GM18517 (cell line): ENCODE measurements around the gene HIPK2.

Experiments
- ATAC-seq: cut with Tn5 transposase; IDR thresholded peaks from one replicate; pipeline ENCODE4 v1.9.1; 2021; ENCODE audit warnings: mild to moderate bottlenecking, moderate library complexity; ENCODE audit not compliant: unreplicated experiment

HIPK2 gene

DNA sequence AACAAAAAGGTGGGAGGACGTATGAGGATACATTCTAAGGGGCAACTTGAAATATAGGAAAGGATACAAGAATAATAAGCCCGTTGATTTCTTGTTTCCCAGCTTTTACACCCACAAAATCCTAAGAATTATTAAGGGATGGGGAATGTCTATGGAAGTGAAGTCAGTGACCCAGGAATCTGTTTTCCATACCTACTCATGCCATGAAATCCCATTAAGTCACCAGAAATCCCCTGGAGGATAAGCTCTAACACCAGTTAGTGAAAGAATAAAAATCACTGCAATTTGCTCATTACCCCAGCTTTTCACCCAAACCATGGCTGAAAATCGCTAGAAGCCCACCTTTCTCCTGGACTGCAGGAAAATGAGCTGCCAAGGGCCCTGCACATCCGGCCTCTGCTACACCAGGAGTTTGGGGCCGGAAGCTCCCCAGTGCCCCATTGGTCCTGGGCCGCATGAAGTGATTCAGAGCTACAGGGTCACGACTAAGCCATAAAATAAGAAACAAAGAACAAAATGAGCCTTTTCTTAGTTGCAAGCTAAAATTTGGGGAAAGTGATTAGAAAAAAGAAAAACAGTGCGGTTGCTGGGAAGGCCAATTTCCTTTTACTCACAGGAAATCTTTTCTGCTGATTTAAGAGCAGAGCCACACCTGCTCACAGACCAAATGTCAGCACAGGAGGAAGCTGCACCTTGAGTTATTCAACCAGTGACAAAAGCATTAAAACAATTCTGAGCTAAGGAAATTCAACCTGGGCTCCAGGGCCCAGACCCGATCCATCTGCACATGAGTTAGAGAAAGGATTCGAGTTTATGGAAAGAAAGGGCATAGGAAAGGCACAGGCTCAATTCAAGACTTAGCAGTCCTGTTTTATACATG is 40.3 kb downstream of the HIPK2 start:
- ATAC-seq = no peak

DNA sequence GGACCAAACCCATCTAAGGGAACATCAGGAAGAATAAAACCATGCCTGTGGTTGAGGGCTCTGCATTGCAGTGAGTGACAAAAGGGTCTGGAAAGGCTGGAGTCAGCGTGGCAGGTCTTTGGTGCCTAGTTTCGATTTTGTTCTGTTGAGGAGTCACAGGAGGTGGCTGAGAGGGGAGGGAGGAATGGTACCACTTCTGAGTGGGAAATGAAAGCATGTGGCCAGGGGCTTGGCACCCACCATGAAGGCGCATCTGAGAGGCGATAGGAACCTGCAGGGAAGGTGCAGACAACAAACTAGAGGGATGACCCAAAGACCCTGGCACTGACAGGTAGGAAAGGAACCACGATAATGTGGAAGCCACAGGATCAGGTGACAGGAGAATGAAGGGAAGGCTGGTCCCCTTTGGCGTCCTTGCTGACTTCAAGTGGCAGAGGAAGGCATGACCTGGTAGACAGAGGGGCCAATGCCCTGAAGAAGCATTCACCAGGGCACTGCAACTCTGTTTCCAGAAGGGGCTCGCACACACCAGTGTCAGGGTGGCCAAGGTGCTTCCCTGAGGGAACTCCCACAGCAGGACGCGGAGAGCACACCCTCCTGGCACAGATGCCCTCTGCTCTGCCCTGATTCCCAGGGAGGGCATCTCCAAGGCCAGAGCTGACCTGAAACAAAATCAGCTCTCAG is 41.7 kb downstream of the HIPK2 start:
- ATAC-seq = no peak

DNA sequence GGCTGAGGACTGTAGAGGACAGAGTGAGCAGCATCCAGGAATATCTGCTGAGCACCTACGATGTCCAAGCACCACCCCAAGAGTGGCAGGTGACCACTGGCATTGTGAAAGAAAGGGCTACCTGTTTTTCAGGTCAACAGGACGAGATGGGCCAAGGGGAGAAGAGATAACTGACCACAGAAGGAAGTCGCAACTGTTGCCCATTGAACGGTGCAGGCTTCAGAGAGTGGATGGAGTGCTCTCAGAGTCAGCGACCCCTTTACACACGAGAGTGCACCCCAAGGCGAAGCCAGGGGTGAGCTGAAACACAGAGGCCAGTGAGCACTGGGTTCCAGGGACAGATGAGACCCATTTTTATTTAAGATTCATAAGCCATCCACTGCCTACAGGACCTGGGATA is 42.3 kb downstream of the HIPK2 start:
- no peak for ATAC-seq

DNA sequence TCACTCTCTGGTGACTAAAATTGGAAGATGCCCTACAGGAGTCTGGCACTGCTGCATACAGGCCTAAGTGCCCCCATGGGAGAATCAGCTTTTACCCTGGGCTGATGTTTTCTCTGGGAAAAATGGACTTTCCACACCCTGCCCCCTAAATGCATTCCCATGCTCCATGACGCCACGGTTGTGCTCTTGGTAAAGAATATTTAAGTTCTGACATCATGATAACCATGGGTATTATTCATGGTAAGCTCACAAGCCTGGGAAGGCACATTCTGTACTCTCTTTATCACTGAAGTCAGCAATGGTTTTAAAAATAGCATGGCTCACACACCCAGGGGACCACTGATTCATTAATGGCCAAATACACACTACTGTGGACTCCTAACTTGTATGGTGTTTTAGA is 43.4 kb downstream of the HIPK2 start:
- ATAC-seq = no peak

DNA sequence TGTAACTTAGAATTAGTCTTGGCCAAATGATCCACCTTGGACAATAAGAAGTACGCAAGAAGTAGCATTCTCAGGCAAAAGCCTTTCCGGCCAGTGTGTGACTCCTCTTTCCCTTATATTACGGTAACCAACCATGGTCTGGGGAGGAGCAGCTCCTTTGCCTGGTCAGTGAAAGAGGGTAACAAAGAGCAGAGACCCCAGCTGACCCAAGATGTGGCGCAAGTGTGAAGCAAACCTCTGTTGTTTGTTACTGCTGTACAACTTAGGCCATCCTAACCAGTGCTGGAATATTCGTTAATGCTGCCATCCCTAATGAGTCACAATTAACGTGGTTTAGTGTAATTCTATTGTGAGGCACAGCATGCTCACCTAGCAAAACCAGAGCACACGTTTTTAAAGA is 44.0 kb downstream of the HIPK2 start:
- ATAC-seq = no peak

DNA sequence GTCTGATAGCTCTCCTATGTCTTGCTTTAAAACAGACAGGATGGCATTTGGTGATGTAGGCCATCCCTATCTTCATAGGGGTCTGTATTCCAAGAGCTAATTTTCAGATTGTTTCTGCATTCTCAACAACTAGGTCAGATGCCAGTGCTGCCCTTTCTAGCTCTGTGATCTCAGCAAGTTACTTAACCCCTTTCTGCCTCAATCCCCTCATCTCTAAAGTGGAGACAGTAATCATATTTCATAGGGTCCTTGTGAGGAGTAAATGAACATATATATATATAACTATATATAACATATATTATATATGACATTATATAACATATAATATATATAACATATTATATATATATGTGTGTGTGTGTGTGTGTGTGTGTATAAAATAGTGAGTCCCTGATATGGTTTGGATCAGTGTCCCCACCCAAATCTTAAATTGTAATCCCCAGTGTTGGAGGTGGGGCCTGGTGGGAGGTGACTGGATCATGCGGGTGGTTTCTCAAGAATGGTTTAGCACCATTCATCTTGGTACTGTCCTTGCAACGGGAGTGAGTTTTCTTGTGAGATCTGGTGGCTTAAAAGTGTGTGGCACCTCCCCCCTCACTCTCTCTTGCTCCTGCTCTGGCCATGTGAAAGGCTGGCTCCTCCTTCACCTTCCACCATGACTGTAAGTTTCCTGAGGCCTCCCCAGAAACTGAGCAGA is 45.2 kb downstream of the HIPK2 start:
- no peak for ATAC-seq

DNA sequence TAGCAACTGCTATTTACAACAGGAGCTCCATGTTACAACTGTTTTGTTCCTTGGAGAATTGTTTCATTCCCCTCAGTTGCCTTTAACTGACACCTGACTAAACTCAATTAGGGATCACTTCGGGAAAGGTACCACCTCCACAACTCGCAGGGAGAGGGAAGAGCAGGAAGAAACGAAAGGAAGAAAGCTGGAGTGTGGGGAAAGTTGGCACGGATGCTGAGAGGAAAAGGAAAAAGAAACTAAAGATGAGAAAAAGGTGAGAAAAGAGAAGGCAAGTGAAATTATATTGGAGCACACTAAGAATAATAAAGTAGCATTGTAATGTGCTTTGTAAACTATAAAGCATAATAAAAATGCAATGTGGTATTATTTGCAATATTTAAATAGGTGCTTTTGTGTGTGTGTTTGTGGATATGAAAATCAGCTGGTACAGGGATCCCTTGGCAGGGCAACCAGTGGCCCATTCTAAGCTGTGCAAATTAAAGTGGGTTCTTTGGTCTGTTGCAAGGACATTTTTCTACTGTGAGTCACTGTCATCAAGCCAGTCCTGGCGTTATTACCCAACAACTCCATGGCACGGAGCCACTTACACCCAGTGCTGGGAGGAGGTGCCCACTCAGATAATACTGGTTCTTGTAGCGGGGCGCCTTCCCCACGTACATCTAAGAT is 45.9 kb downstream of the HIPK2 start:
- no peak for ATAC-seq

DNA sequence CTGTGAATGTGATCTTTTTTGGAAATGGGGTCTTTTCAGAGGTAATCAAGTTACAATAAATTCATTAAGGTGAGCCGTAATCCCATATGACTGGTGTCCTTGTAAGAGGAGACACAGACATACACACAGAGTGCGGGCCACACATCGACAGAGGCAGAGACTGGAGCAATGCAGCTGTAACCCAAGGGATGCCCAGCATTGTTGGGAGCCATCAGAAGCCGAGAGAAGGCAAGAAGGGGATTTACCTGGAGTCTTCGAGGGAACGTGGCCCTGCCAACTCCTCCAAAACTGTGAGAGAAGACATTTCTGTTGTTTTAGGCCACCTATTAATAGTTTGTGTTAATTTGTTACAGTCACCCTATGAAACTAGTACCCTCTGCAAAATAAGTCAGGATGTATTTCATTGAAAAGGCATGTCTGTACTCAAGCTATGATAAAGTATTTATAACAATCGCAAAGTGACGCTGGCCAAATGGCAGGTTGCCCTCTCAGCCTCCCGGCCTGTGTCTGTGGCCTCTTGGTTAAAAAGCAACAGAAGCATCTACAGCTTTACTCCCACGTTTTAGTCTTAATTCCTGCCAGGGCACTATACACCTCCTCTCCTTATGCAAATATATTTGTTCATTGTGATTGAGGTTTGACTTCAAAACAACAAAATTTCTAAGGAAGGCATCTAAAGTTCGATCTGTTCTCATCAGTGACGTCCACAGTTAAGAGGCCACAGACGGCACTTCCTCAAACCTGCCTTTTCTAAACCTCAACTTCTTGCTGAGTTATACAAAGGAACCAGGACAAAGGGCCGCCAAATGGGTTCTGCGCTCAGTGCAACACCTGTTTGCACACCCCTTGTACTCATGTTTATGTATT is 46.8 kb downstream of the HIPK2 start:
- peak; percentile 83 for ATAC-seq

DNA sequence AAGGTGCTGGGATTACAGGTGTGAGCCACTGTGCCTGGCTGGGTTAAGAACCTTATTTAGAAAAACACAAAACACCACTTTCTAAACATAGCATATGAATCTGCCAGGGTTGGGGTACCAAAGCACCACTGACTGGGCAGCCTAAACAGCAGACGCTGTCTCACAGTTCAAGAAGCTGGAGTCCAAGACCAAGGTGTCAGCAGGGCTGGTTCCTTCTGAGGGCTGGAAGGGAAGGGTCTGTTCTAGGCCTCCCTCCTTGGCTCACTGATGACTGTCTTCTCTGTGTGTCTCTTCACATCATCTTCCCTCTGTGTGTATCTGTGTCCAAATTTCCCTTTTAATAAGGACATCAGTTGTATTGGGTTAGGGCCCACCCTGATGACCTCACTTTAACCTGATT is 49.6 kb downstream of the HIPK2 start:
- ATAC-seq = no peak

DNA sequence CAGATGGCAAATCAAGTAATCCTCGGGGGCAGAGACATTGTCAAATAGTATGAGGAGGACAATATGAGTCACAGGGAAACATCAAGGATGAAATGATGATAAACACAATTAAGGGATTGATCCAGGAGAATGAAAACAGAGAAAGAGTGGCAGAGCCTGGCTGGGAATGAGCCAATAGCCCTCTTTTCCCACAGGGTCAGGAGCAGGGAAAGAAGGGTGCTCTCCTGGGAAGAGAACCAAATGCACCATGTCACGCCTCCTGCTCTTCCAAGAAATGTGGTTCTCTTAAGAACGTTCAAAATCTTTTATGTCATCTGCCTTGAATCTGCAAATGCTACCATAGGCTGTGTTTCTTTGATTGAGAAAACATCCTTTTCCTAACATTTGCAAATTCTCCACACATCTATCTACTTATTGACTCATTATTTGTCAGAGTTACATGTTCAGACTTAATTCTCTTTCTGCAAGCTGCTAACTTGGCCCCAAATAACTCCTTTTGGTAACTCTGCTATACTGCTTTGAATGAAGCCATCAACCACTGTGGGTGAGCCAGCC is 50.6 kb downstream of the HIPK2 start:
- ATAC-seq = no peak

DNA sequence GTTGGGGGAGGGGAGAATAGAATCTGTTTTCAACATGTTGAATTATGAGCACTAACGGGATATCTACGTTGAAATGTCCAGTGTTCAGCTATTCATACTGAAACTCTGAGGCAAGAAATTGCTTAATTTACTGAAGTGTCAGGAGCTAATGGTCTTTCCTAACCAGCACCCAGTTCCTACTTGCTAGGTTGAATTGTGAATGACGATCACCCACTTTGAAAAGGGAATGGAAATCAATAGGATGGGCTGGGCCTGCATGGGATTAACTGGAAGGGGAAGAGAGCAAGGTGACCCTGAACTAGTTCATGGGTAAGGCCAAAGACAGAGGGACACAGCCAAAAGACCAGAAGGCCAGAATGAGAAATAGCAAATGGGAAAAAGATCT is 51.3 kb downstream of the HIPK2 start:
- ATAC-seq = no peak

DNA sequence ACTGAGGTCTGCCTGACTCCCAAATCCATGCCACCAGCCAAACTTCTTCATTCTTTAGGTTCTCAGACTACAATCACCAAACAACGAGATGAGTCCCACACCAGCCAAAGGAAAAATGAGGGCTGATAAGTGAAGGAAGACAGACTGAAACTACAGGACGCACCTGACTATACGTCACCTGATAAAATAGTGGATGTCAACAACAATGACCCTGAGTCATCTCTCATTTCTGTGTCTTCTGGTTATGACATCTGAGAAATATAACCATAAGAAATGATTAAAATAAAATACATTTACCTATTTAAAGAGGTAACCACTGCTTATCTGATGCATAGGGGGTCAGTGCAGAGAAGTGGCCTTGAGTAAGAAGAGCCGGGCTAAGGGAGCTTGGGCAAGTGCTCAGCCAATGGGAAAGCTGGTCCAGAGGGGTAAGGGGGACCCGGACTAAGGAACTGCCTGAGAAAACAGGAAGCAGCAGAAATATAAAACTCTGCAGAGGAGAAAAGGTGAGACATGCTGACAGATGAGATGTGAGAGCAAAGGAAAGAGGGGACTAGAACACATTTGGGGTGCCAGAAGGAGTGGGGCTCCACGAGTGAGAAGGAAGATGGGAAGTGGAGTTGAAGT is 51.8 kb downstream of the HIPK2 start:
- ATAC-seq = no peak

DNA sequence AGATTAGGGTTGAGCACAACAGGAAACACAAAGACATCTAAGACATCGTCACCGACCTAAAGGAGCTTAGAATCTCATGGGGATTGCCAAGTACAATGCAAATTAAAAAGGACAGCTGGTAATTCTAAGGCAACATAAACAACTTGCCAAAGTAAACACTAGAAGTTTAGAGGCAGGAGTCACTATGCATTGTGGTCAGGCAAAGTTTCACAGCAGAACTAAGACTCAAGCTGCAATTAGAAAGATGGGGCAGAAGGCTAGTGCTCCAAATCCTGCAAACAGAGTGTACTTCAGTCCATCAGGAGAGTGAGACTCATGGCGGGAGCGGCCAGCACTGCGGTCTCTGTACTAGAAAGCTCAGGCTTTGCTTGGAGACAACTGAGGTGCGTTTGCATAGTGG is 52.7 kb downstream of the HIPK2 start:
- ATAC-seq = peak; percentile 82

DNA sequence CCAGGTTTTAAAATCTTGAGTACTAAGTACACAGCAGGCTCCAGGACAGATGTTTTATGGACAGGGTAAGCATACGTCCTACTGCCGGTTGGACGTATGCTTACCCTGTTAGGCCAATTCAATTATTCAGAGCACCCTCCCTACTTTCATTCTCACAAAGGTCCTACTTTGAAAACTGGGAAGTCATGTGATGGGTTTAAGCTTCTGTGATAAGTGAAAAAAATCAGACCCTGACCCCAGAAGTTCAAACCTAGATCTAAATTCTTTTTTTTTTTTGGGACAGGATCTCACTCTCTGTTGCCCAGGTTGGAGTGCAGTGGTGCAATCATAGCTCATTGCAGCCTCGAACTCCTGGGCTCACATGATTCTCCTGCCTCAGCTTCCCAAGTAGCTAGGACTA is 55.2 kb downstream of the HIPK2 start:
- ATAC-seq = no peak

DNA sequence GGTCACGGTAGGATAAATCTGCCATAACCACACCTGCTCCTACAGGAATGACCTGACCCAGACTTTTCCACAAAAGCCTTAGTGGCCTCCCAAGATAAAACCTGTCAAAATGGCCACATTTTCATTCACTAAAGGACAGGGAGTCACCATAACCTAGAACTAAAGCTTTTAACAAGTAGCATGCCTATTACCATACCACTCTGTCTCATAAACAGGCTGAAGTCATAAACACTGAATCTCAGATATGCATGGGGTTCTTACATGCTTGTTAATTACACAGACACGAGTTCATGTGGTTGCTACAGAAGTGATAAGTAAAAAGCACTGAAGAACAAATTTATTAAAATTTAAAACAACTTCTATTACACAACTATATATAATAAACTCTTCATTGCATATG is 56.0 kb downstream of the HIPK2 start:
- ATAC-seq = no peak

DNA sequence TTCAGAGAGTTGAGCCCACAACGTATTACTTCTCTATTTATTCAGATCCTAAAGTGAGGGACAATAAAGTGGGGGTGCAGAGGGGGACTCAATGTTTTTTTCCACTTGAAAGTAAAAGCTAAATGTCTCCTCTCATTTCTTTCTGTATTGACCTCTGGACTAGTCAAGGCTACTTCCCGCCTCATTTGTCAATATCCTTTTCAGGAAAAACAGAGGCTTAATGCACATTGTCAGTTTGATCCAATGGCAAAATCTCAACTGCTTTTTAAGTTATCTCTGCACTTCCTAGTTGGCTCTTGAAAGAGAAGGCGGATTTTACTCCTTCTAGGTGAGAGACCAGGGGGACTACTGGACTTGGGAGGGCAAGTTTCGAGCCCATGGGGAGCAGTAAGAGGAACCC is 56.4 kb downstream of the HIPK2 start:
- ATAC-seq = no peak

DNA sequence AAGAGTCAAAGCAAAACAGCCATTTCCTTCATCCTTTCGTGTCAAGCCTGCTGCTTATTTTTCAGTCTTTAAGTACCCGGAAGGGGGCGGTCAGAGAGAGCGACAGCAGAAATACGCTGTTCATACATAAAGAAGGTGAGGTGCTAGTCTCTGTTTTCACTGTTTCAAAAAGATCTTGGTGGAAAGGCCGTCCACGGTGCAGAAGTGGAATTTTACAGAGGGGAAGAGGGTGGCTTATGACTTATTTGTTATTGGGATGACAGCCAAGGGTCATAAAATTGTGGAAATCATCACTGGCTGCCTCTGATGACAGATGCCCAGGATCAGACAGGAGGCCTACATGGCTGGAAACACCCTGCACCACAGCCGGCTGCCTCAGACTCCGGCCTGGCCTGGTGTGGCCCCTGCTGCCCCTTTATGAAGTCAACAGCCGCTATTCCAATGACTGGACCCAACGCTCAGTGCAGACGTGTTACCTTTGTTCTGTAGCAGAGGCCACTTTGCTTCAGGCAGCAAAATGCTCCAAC is 57.0 kb downstream of the HIPK2 start:
- no peak for ATAC-seq

DNA sequence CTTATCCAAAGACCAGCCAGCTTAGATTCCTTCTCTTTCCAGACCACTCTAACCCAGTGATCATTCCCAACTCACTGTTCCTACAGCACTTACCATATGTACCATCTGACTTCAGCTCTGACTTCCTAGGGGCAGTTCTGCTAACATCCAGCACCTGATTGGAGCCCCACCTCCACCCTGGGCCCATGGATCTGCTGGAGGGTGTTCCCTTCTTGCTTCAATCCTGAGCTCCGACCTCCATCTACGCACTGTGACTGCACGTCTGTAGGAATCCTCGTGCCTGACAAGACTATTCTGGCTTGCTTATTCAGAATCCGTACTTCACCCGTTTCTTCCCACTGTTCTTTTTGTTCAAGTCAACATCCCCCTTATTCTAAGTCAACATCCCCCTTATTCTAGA is 57.6 kb downstream of the HIPK2 start:
- ATAC-seq = no peak

DNA sequence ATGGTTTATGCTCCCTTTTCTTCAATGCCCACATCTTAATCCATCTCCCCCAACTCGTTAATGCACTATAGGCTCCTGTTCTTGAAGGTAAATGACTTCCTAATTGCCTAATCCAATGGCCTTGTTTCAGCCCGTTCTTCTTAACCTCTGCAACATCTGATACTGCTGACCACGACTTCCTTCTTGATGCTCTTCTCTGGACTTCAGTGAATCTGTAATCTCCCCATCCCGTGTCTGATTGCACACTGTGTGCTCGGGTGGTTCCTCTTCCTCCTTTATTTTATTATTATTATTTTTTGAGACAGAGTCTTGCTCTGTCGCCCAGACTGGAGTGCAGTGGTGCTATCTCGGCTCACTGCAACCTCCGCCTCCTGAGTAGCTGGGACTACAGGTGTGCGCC is 58.9 kb downstream of the HIPK2 start:
- no peak for ATAC-seq
